Activated effector memory CD4-positive, alpha-beta T cell treated with anti-CD3 and anti-CD28 coated beads, Interleukin-2, amount 50 U/mL, for 16 hours (primary cell): ENCODE measurements around the gene TMCO2.
"Not testable (repeated sequence)": the region's sequence is repeated elsewhere in the genome, so short reads cannot be mapped to it uniquely, and the experiment has no call there.

ENCODE experiments used
- DNase-seq: peaks from one replicate; pipeline ENCODE4 v3.0.0-alpha.2; 2020

Gene TMCO2

GRCh38 chr1:40247655-40248054 lies at the start of gene TMCO2:
TSS of gene TMCO2 (plus strand) at chr1:40247937. CDS start at chr1:40247994, 57 bp downstream.
- DNase-seq = no peak

- DNase-seq = no peak
Measured at GRCh38 chr1:40199126-40199525, 48.6 kb upstream of the TMCO2 start.

GRCh38 chr1:40204856-40205255 lies 42.9 kb upstream of the TMCO2 start:
- DNase-seq = no peak

GRCh38 chr1:40210511-40211204 lies 37.1 kb upstream of the TMCO2 start:
- no peak for DNase-seq

- DNase-seq = no peak
Measured at GRCh38 chr1:40218333-40218732, 29.4 kb upstream of the TMCO2 start.

GRCh38 chr1:40221471-40221905 lies 26.2 kb upstream of the TMCO2 start:
- DNase-seq = not testable (repeated sequence)

GRCh38 chr1:40221977-40222772 lies 25.6 kb upstream of the TMCO2 start:
- DNase-seq = no peak

- no peak for DNase-seq
Measured at GRCh38 chr1:40224040-40224439, 23.7 kb upstream of the TMCO2 start.

GRCh38 chr1:40226192-40226591 lies 21.5 kb upstream of the TMCO2 start:
- DNase-seq = no peak

- peak; percentile 75 for DNase-seq
Measured at GRCh38 chr1:40232444-40232843, 15.3 kb upstream of the TMCO2 start.

- no peak for DNase-seq
Measured at GRCh38 chr1:40239626-40240025, 8.1 kb upstream of the TMCO2 start.

- DNase-seq = no peak
Measured at GRCh38 chr1:40240390-40240789, 7.3 kb upstream of the TMCO2 start.

- no peak for DNase-seq
Measured at GRCh38 chr1:40241362-40241761, 6.4 kb upstream of the TMCO2 start.

GRCh38 chr1:40243351-40243750 lies 4.4 kb upstream of the TMCO2 start:
- no peak for DNase-seq

- DNase-seq = no peak
Measured at GRCh38 chr1:40244138-40244744, 3.5 kb upstream of the TMCO2 start.

GRCh38 chr1:40245686-40246085 lies 2.1 kb upstream of the TMCO2 start:
- no peak for DNase-seq

- DNase-seq = no peak
Measured at GRCh38 chr1:40248412-40248811, 675 bp downstream of the TMCO2 start.

GRCh38 chr1:40251456-40251855 lies 3.7 kb downstream of the TMCO2 start:
- no peak for DNase-seq

GRCh38 chr1:40252601-40253000 lies 4.9 kb downstream of the TMCO2 start:
- DNase-seq = no peak

- DNase-seq = no peak
Measured at GRCh38 chr1:40255231-40255630, 7.5 kb downstream of the TMCO2 start.

- no peak for DNase-seq
Measured at GRCh38 chr1:40256401-40257084, 8.8 kb downstream of the TMCO2 start.

- no peak for DNase-seq
Measured at GRCh38 chr1:40257313-40257687, 9.6 kb downstream of the TMCO2 start.

GRCh38 chr1:40257688-40258444 lies 10.1 kb downstream of the TMCO2 start, which contains the start of gene ZMPSTE24:
TSS of gene ZMPSTE24 (plus strand) at chr1:40258236. CDS start at chr1:40258272, 36 bp downstream.
- DNase-seq = peak; percentile 98
